Measurements from ENCODE around the gene PCSK7.
A peak's percentile ranks its signal among the peaks of the same experiment; 100 is the strongest.

The PCSK7 gene

GRCh38 chr11:117180020-117180419 lies 51.9 kb downstream of the PCSK7 start:
- DNase-seq = peak; percentile 51

DNA sequence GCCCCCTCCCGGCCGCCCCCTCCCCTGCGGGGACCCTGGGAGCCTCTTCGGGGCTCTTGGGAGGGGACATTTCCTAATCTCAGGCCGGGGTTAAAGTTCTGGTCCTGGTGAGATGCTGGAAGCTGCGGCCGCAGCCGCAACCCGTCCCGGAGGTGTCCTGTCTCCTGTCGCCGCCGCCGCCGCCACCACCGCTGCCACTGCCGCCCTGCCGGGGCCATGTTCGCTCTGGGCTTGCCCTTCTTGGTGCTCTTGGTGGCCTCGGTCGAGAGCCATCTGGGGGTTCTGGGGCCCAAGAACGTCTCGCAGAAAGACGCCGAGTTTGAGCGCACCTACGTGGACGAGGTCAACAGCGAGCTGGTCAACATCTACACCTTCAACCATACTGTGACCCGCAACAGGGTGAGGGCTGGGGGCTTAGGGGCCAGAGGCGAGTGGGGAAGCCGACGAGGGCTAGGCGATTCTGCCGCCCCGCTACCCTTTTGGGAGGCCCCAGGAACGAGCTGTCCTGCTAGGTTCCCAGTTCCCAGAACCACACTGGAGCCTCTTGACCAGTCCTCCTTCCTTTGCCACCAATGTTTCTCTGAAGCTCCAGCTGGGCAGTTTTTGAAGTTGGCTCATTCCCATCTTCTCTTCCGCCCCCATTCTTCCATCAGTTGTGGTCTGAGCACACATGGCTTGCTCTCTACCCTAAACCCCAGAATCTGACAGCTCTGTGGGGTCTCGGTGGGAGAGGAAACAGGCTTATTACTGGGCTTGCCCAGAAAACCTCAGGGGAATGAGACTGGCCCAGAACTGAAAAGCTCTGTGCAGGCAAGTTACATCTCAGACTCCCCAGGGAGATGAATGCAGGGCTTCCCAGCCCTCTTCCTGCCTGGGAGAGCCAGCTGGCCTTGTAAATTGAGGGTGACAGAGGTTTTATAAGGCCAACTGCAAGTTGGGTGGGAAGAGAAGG lies 52.5 kb downstream of the PCSK7 start:
- DNase-seq = peak; percentile 52

DNA sequence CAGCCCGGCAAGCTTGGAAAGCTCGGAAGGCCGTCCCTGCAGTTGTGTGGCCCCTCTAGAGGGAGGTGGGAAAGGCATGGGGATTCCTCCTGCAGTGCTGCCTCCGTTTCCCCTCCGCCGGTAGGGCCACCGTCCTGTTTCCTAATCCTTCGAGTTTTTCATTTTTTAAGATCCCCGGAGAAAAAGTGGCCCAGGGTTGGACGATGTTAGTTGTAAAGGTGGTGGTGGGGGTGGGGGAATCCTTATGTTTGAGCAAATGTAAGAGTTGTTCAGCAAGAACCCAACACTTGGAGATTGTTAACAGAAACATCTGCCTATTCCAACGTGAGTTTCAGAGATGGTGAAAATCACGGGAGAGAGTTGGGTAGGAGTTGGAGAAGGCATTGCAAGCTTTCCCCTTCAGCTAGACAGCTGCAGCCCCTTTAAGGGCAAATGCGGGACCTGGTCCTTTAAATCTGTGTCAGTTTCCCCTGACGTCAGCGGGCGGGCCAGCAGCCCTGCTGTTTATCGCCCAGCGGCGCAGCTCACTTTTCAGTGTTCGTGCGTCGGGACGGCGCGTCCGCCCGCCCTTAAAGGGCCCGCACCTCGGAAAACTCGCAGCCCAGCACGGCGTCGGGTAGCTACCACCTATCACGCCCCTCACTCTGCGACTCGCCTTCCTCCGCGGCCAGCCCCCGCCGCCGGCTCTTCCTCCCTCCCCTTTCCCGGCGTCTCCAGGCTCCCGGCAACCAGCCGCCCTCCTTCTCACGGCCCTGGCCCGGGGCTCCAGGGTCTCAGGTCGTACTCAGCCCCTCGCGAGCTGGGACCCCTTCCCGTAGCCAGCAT lies 53.5 kb downstream of the PCSK7 start, which contains the start of gene SIDT2:
TSS of gene SIDT2 (plus strand) at position 534 of the 825 bp plus-strand sequence. CDS start 521 bp downstream, outside the sequence.
- peak; percentile 97 for DNase-seq

DNA sequence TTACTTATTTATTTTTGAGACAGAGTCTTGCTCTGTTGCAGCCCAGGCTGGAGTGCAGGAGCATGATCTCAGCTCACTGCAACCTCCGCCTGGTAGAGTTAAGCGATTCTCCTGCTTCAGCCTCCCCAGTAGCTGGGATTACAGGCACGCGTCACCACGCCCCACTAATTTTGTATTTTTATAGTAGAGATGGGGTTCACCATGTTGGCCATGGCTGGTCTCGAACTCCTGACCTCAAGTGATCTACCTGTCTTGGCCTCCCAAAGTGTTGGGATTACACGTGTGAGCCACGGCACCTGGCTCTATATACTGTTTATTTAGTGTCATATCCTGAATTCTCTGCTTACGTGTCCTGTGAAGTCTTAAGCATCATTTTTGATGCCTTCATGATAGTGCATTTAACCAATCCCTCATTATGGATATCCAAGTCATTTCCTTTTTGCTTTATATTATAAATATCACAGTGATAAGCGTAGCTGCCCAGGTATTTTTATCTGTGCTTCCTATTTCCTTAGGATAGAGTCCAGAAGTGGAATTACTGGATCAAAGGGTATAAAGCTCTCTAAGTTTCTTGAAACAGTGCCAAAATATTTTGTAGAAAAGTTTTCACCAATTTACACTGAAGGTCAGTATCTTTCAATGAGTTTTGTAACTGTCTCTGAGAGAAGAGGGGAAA lies 54.2 kb downstream of the PCSK7 start:
- DNase-seq = no peak

DNA sequence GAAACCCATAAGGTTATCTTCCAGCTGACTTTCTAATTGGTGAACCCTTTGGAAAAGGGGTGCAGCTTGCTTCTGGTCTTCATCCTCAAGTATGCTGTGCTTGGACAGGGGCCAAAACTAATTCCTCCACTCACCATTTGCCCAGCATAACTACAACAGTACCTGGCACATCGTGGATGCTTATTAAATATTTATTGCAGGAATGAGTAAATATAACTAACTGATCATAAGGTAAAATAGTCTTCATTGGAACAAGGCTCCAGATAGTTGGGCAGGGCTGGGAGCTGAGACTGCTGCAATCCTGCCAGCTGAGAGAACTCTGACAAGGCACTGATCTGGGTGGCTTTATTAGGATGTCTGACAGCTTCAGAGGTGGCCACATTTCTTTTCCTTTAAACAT lies 55.7 kb downstream of the PCSK7 start:
- DNase-seq = no peak

- DNase-seq = no peak
Measured at GRCh38 chr11:117175781-117176180, 56.1 kb downstream of the PCSK7 start.

DNA sequence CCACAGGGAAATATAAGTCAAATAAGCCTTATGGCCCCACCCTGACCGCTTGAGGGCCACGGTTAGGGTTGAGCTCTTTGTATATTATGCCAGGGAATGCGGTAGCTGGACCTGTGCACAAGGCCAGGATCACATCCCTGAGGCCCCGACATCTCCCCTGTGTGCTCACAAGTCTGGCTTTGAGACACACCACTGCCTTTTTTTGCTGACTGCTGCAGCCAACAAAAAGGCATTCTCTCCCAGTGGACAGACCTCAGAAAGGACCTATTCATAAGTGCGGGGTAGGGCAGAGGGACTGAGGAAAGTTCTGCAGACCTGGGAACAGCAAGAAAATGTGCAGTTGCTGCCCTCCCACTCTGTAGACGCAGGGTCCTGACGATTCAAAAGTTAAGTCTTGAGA lies 56.8 kb downstream of the PCSK7 start:
- DNase-seq = no peak

DNA sequence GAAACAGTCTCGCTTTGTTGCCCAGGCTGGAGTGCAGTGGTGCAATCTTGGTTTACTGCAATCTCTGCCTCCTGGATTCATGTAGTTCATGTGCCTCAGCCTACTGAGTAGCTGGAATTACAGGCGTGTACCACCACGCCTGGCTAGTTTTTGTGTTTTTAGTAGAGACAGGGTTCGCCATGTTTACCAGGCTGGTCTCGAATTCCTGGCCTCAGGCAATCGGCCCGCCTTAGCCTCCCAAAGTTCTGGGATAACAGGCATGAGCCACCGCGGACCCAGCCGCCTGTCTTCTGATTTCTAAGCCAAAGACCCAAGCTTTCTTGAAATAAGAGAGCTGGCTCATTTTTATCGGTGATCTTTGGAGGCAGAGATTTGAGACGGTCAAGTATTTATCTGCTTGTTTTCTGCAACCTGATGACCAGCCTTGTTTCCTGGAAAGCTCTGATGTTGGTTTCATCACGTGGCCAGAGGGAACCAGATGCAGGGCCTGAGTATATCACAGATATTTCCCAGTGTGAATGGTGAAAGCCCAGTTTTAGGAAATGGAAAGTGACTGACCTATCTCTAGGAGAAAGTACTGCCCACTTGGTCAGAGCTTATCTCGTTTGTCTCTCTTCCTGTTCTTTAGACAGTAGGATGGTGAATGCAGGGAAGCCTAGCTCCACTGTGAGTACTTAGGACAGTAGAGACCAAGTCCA lies 59.0 kb downstream of the PCSK7 start:
- peak; percentile 36 for DNase-seq

GRCh38 chr11:117171404-117172061 lies 60.3 kb downstream of the PCSK7 start:
- peak; percentile 69 for DNase-seq

DNA sequence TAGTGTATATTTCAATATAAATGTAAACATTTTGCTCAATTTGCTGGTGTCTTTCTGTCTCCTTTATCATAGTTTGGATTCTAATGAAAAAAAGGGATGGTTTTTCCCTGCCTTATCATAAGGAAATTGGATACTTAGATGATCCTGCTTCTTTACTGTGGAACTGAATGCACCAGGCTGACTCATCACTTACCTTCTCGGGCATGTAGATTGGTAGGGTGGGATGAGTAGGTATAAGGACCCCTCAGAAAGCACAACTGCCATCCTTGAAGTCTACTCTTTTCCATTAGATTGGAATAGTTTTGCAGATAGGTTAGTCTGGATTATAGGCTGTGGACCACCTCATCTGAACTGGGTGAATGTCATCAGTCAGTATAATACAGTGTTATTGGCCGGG lies 60.9 kb downstream of the PCSK7 start:
- no peak for DNase-seq

- DNase-seq = no peak
Measured at GRCh38 chr11:117170210-117170609, 61.7 kb downstream of the PCSK7 start.

- DNase-seq = no peak
Measured at GRCh38 chr11:117169736-117170135, 62.1 kb downstream of the PCSK7 start.

GRCh38 chr11:117166491-117166890 lies 65.4 kb downstream of the PCSK7 start:
- no peak for DNase-seq

DNA sequence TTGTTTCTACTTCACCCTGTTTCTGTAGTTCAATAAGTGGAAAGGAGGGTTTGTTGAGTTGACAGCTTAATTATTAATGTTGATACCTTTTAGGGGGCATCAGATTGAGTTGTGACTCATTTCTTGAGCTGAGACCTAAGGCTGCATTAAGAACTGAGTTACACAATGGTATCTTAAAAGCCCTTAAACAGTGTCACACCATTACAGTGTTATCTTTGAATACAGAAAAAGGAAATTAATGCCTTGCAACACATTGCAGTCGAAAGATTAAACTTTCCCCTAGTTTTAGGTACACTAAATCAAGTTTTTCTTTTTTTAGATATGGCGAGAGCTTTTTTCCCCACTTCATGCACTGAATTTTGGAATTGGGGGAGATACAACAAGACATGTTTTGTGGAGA lies 71.0 kb downstream of the PCSK7 start:
- peak; percentile 84 for DNase-seq

GRCh38 chr11:117159892-117160291 lies 72.0 kb downstream of the PCSK7 start:
- no peak for DNase-seq

DNA sequence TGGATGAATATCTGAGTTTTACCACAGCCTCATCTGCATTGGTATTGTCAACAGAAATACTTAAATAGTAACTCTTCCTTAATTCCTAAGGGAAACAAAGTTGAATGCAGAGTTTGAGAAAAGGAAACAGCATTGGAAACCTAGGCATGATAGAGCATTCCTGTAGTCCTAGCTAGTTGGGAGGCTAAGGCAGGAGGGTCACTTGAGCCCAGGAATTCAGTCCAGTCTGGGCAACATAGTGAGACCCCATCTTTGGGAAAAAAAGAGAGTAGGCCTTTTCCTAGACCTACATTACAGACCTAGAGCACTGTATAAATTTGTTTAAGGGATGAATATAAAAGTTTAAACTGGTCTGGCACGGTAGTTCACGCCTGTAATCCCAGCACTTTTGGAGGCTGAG lies 74.4 kb downstream of the PCSK7 start:
- no peak for DNase-seq

GRCh38 chr11:117154468-117154867 lies 77.4 kb downstream of the PCSK7 start:
- DNase-seq = no peak
